Measurements from ENCODE around the gene RSPH10B2.
"Not testable (repeated sequence)": the region's sequence is repeated elsewhere in the genome, so short reads cannot be mapped to it uniquely, and the experiment has no call there.

DNA sequence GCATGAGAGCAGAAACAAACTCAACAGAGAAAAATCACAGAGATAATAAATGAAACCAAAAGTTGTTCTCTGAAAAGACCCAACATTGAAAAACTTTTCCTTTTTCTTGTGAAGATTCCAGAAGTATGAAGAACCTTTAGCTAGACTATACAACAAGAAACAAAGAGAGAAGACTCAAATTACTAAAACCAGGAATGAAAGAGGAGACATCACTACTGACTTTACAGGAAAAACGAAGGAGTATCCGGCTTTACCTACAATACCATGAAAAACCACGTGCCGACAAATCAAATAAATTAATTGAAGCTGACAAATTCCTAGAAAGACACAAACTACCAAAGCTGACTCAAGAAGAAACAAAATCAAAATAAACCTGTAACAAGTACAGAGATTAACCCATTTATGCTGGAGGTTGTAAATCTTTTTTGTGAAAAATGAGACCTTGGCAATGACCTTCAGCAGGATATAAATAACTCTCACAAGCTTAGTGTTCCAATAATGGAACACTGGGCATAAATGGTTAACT lies 53.6 kb downstream of the RSPH10B2 start:
- not testable (repeated sequence) for TF ChIP-seq BRCA1 (IDR thresholded peaks at IDR 0.05; ENCODE audit: low read depth, low read length); CHD1 (IDR thresholded peaks at IDR 0.05; ENCODE audit: low read depth, low read length); GTF2F1 (IDR thresholded peaks at IDR 0.05; ENCODE audit: borderline replicate concordance, low read depth, low read length); KDM1A (IDR thresholded peaks at IDR 0.05; ENCODE audit: borderline replicate concordance, low read length); EP300 (IDR thresholded peaks at IDR 0.05; ENCODE audit: borderline replicate concordance in 1 of 2, low read depth in 2 of 2, low read length in 2 of 2); BACH1 (IDR thresholded peaks at IDR 0.05; ENCODE audit: low read length); TCF12 (IDR thresholded peaks at IDR 0.05; ENCODE audit: low read depth, low read length); POLR2A (IDR thresholded peaks at IDR 0.05; ENCODE audit: control extremely low read depth in 1 of 2, low read depth in 2 of 2, low read length in 2 of 2)
- TF ChIP-seq, protein P1, sequence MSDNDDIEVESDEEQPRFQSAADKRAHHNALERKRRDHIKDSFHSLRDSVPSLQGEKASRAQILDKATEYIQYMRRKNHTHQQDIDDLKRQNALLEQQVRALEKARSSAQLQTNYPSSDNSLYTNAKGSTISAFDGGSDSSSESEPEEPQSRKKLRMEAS (IDR thresholded peaks at IDR 0.05): not testable (repeated sequence)
- TF ChIP-seq, protein P2, sequence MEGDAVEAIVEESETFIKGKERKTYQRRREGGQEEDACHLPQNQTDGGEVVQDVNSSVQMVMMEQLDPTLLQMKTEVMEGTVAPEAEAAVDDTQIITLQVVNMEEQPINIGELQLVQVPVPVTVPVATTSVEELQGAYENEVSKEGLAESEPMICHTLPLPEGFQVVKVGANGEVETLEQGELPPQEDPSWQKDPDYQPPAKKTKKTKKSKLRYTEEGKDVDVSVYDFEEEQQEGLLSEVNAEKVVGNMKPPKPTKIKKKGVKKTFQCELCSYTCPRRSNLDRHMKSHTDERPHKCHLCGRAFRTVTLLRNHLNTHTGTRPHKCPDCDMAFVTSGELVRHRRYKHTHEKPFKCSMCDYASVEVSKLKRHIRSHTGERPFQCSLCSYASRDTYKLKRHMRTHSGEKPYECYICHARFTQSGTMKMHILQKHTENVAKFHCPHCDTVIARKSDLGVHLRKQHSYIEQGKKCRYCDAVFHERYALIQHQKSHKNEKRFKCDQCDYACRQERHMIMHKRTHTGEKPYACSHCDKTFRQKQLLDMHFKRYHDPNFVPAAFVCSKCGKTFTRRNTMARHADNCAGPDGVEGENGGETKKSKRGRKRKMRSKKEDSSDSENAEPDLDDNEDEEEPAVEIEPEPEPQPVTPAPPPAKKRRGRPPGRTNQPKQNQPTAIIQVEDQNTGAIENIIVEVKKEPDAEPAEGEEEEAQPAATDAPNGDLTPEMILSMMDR (IDR thresholded peaks at IDR 0.05; ENCODE audit: control extremely low read depth in 1 of 3, insufficient read depth in 1 of 3, low read depth in 1 of 3, low read length in 3 of 3): not testable (repeated sequence)

Measured in H1 (cell line).